NCI-H146 treated with DMSO at 0.1 percent for 48 hours (cell line): Measurements from ENCODE around the gene NOX1.
"Not testable (repeated sequence)": the region's sequence is repeated elsewhere in the genome, so short reads cannot be mapped to it uniquely, and the experiment has no call there.

Experiments used
- DNase-seq: peaks from one replicate; lab custom pipeline; 2025; ENCODE audit not compliant: unreplicated experiment; lab: John Stamatoyannopoulos, UW

Gene NOX1

DNA sequence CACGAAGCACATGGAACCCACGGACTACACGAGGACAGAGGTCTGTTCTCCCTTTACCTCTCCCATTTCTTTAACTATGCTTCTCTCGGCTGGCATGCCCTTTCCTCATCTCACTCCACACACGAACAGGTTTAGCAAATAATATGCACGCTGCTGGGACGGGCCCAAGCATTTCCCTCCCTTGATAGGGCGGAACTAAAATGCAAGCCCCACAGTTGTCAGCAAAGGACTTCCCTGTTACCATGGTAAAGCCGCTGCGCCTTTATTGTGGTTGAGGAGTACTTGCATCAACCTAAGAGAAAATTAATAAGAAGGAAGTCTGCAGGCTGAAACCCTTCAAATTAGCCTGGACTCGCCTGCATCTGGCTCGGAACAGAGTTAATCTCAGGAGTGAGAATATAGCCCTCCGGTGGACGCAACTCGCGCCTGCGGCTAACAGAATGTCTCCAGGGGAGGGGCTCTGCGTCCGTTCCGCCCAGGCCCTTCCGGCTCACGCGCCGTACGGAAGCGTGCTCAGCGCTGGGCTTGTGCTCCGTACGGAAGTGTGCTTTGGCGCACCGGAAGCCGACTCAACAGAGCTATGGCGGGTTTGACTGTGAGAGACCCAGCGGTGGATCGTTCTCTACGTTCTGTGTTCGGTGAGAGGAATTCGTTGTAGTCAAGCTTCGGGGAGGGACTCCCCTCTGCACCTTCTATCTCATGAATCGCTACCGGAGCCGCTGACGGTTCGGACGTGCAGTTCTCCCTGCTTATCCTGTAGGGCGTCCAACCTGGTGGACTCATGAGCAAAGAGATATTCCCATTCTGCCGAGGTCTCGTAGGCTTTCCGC is 54.1 kb downstream of the NOX1 start, which contains the start of gene CSTF2:
Gene CSTF2 (plus strand): TSS at position 555 of the 830 bp plus-strand sequence. CDS start 26 bp downstream, at position 581.
- DNase-seq = peak; percentile 85

DNA sequence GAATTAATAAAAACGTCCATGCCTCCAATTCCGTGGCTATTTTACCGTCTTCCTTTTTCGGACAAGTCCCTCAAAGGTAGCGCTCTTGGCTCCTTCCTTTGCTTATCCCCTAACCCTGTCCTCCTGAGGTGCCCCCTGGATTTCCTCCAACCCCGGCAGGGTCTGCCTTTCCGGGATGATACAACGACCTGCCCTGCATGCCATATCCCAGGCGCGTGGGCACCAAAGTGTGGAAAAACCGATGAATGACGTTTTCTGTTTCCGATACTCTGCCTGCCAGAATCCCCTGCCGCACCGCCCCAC is 54.7 kb downstream of the NOX1 start:
- DNase-seq = no peak

DNA sequence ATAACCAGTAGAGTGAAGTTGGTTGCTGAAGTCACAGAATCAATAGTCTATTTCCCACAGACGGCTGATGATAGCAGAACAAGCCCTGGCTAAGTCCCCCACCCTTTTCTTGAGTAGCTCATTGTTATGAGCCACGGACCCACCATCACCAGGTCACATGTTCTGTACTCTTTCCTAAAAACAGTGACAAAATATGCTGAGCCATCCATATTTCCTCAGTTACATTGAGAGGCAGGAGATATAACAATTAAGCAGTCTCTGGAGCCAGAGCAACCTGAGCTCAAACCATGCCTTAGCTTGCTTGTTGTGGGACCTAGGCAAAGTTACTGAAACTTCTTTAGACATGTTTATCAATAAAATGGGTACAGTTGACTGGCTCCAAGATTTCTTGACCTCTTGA is 56.8 kb downstream of the NOX1 start:
- DNase-seq = no peak

DNA sequence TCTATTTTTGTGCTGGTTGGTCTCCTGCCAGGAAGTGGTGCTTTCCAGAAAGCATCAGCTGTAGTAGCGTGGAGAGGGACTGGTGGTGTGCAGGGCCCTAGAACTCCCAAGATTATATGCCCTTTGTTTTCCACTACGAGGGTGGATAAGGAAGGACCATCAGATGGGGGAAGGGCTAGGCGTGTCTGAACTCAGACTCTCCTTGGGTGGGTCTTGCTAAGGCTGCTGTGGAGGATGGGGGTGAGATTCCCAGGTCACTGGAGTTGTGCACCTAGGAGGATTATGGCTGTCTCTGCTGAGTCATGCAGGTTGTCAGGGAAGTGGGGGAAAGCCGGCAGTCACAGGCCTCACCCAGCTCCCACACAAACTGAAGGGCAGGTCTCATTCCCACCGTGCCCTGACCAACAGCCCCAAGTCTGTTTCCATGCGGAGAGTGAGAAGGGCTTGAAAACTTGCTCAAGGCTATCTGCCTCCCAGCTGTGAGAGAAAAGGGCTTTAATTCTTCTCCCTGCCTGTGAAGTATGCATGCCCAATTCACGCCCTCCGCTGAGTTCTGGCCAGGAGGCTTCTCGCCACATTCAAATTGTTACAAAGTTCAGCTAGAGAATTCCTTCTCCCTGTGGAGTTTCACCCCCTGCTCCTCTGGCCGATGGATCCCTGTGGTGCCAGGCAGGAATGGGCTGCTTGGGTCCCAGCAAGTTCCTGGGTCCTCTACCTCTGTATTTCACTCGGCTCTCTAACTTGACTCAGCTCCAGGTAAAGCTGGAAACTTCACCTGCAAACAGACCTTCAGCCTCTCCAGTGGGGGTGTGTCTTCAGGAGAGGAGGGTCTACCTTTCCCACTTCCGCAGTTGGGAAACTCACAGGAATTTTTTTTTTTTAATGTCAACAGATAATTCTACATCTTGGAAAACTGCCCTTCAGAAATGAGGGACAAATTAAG is 61.7 kb downstream of the NOX1 start:
- DNase-seq = no peak

DNA sequence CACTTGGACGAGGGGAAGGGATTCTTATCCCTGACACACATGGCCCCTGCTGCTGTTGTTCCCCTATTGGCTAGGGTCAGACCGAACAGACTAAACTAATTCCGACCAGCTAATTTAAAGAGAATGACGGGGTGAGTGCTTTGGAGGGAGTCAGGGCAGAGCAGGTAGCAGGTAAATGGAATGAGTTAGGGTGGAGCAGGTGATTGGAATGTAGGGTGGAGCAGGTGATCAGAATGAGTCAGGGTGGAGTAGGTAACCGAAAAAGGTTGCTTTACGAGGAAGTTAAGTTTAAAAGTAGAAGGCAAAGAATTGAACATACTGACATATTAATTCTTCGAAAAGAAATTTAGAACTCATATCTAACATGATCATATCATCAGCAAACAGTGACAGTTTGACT is 65.9 kb downstream of the NOX1 start:
- not testable (repeated sequence) for DNase-seq

DNA sequence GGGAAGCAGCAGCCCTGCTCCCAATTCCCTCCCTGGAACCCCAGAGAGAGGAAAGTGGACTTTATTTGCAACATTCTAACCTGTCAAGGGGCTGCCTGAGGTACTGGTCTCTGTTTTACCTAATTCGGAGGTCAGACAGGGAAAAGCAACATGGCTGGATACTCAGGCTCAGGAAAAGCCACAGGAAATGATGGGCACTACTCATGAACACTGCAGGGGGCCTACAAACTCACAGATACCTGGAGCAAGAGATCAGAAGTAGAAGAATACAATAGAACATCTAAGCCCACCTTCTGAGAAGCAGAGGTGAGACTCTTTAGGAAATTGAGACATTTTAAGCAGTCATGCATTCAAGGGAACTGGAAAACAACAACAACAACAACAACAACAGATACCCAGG is 69.4 kb downstream of the NOX1 start:
- no peak for DNase-seq

DNA sequence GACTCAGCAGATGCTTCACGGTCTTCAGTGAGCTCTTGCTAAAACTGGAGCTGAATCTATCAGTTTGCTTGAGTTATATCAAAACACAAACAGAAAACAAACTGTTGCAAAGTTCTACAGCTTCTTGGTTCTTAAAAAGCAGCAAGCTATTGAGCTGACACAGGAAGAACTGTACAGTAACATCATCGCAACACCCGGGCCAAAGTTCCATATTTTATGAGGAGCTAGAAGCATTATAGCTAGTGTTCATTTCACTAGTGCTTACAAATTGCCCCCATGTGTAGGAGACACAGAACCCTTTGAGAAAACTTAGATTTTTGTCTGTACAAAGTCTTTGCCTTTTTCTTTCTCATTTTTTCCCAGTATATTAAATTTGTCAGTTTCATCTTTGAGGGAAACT is 71.3 kb downstream of the NOX1 start:
- no peak for DNase-seq

DNA sequence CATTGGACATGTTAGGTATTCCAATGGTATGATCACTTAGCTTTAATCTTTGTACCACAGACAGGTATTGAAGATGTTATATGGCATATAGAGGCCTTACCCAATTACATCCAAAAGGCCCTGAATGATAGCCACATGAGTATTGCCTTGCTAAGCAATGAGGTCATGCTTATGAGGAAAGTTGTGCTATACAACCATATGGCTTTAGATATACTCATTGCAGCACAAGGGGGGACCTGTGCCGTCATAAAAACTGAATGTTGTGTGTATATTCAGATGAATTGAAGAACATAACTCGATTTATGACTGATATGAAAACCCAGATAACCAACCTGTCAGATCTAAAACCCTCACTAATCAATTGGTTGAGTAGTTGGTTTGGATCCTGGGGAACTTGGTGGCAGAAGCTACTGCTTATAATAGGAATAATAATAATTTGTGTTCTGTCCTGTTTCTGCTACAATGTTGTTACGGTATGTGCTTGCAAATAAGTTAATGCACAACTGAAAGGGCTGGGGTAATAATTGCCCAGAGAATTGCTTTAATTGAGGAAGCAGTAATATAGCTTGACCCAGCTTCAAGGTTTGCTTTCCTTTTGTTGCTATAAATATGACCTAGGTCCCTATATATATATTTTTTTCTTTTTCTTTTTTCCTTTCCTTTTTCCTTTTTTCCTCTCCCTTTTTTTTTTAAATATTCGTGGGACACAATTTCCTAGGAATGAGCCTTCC is 75.5 kb downstream of the NOX1 start:
- DNase-seq = no peak

DNA sequence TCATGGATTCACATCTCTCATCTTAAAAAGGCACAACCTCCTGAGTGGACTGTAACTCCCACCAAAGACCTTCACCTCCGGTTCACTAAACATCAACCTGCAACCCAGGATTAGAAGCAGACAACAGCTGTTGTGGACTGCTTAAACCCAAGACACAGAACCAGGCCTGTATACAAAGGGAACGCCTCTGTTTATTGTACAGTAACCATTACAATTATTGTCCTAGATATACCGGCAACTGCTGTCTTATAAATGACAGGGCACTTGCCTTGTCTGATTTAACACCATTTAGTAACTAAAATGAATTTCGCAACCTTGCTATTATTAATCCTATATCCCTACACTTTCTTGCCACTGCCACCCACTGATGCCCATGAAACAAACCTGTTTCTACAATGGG is 76.8 kb downstream of the NOX1 start:
- no peak for DNase-seq

DNA sequence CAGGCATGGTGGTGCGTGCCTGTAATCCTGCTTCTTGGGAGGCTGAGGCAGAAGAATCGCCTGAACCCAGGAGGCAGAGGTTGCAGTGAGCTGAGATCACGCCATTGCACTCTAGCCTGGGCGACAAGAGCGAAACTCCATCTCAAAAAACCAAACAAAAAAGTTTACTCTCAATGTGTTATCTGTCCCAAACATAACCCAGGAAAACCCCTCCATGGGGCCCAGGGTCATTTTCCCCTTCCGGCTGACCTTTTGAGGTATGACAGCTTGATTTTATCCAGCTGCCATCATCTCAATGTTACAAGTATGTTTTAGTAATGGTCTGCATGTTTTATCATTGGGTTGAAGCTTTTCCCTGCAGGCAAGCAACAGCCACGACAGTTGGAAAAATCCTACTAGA is 77.8 kb downstream of the NOX1 start:
- not testable (repeated sequence) for DNase-seq
